Bronchial epithelial cell (primary cell): Measurements from ENCODE around the gene OSMR. TPM values are rescaled to one million over a fixed set of nuclear protein-coding genes. Genes with fewer than 3 reads are reported as not detected.

ENCODE experiments used
- DNase-seq: peaks from one replicate; pipeline ENCODE4 v3.0.0-alpha.2; 2010; ENCODE audit warnings: low read depth
- FAIRE-seq: peaks from 2 replicates; lab custom pipeline; 2011; peaks lifted over from hg19 to GRCh38; lab: Jason Lieb, UNC
- H3K27me3 ChIP-seq: 2 replicates; pipeline ENCODE4 v1.5.1; 2011; ENCODE audit warnings: low read length; ENCODE audit not compliant: control insufficient read depth, insufficient read depth
- H3K36me3 ChIP-seq: 2 replicates; pipeline ENCODE4 v1.5.1; 2011; ENCODE audit warnings: low read length; ENCODE audit not compliant: control insufficient read depth, insufficient read depth
- H3K4me3 ChIP-seq: 2 replicates; pipeline ENCODE4 v1.5.1; 2011; ENCODE audit warnings: mild to moderate bottlenecking, low read depth, low read length, control low read depth
- CTCF ChIP-seq: IDR thresholded peaks from 2 replicates; pipeline ENCODE4 v1.5.1; 2011; ENCODE audit warnings: mild to moderate bottlenecking, moderate library complexity, low read length, control low read depth, inconsistent platforms; ENCODE audit not compliant: insufficient read depth, severe bottlenecking
- total RNA-seq: library from RNA; depleted of rRNA; stranded (reverse); fragments of >200 nt; gene quantifications from 2 replicates; pipeline ENCODE4 v1.2.1, GENCODE V29; 2014

The OSMR gene
- total RNA-seq, 1 donor from 2014 or later = 36.9 TPM

GRCh38 chr5:38802125-38802524, 43.7 kb upstream of the OSMR start:
- TF ChIP-seq CTCF = no peak
- H3K4me3 ChIP-seq = no peak overlapping the region
- no peaks in the 10 kb centered on the region for H3K27me3 ChIP-seq
- DNase-seq = no peak
- no peak for FAIRE-seq
- no peaks in the 10 kb centered on the region for H3K36me3 ChIP-seq

- Histone ChIP-seq H3K27me3 (no peaks in the 10 kb centered on the region), H3K36me3 (no peaks in the 10 kb centered on the region), H3K4me3 (no peak overlapping the region)
- no peak for TF ChIP-seq CTCF
- no peak for DNase-seq
- FAIRE-seq = no peak
Observed at GRCh38 chr5:38803246-38803645, 42.6 kb upstream of the OSMR start.

GRCh38 chr5:38806775-38807258, 39.0 kb upstream of the OSMR start:
- FAIRE-seq = no peak

GRCh38 chr5:38807570-38808483, 38.0 kb upstream of the OSMR start:
- Histone ChIP-seq H3K27me3 (no peaks in the 10 kb centered on the region), H3K4me3 (no peak overlapping the region), H3K36me3 (no peaks in the 10 kb centered on the region)
- no peak for FAIRE-seq
- no peak for TF ChIP-seq CTCF
- DNase-seq = no peak

More at GRCh38 chr5:38806775-38807258, 39.0 kb upstream of the OSMR start:
- peak; percentile 51 for DNase-seq
- Histone ChIP-seq H3K4me3 (no peak overlapping the region), H3K36me3 (no peaks in the 10 kb centered on the region), H3K27me3 (no peaks in the 10 kb centered on the region)
- no peak for TF ChIP-seq CTCF

- no peak overlapping the region for H3K4me3 ChIP-seq
- FAIRE-seq = no peak
- no peak for DNase-seq
- no peaks in the 10 kb centered on the region for H3K36me3 ChIP-seq
- no peaks in the 10 kb centered on the region for H3K27me3 ChIP-seq
- TF ChIP-seq CTCF = no peak
Observed at GRCh38 chr5:38808666-38809343, 37.0 kb upstream of the OSMR start.
